OCI-LY7 (cell line): ENCODE results near the gene EFCAB7. TPM values are rescaled to one million over a fixed set of nuclear protein-coding genes. Genes with fewer than 3 reads are reported as not detected.

ENCODE experiments used
- BruUV-seq: library from RNA; stranded (reverse); fragments of 400-500 nt; replicated peaks from 2 replicates; lab custom pipeline; 2021; lab: Mats Ljungman, UMichigan
- CTCF ChIA-PET: fragments of 300-600 bp; sonication (Branson Sonifier 250); formaldehyde crosslinking; loops from one replicate; lab custom pipeline; 2022; ENCODE audit warnings: antibody characterized with exemption; ENCODE audit not compliant: unreplicated experiment; lab: Charles Lee
- POLR2A ChIA-PET: fragments of 300-600 bp; sonication (Branson Sonifier 250); formaldehyde crosslinking; loops from one replicate; lab custom pipeline; 2022; ENCODE audit warnings: antibody characterized with exemption; lab: Charles Lee
- DNase-seq: peaks from one replicate; pipeline ENCODE4 v3.0.0-alpha.2; 2015; ENCODE audit warnings: low spot score
- H2AFZ ChIP-seq: fragments of 200-600 bp; sonication (generic), shearing (Covaris generic); 2 replicates; pipeline ENCODE4 v1.6.1; 2014; ENCODE audit warnings: mild to moderate bottlenecking, antibody characterized with exemption, low read length, moderate library complexity
- H3K27ac ChIP-seq: fragments of 200-600 bp; sonication (generic); 2 replicates; pipeline ENCODE4 v1.5.1; 2014; ENCODE audit warnings: mixed run types, low read depth, mild to moderate bottlenecking, moderate library complexity, low read length, inconsistent platforms; ENCODE audit not compliant: poor library complexity, severe bottlenecking
- H3K36me3 ChIP-seq: fragments of 200-600 bp; sonication (generic); 2 replicates; pipeline ENCODE4 v1.6.1; 2014; ENCODE audit warnings: mild to moderate bottlenecking, antibody characterized with exemption, low read length, moderate library complexity, mixed read lengths; ENCODE audit not compliant: insufficient read depth
- H3K4me1 ChIP-seq: fragments of 200-600 bp; sonication (generic); 2 replicates; pipeline ENCODE4 v1.5.1; 2014; ENCODE audit warnings: mild to moderate bottlenecking, low read length; ENCODE audit not compliant: insufficient read depth, poor library complexity, severe bottlenecking
- H3K4me2 ChIP-seq: fragments of 200-600 bp; sonication (generic); 2 replicates; pipeline ENCODE4 v1.6.1; 2014; ENCODE audit warnings: mild to moderate bottlenecking, low read length
- H3K4me3 ChIP-seq: fragments of 200-600 bp; sonication (generic); 2 replicates; pipeline ENCODE4 v1.5.1; 2014; ENCODE audit warnings: mild to moderate bottlenecking, low read depth, low read length; ENCODE audit not compliant: poor library complexity, severe bottlenecking
- H3K79me2 ChIP-seq: fragments of 200-600 bp; sonication (generic); 2 replicates; pipeline ENCODE4 v1.6.1; 2016; ENCODE audit warnings: low read depth, mild to moderate bottlenecking, low read length, moderate library complexity, mixed read lengths; ENCODE audit not compliant: insufficient read depth
- H3K9me2 ChIP-seq: fragments of 200-600 bp; sonication (generic); 2 replicates; pipeline ENCODE4 v1.6.1; 2016; ENCODE audit warnings: mild to moderate bottlenecking, low read length, mixed read lengths; ENCODE audit not compliant: insufficient read depth
- H3K9me3 ChIP-seq: fragments of 200-600 bp; sonication (generic); 2 replicates; pipeline ENCODE4 v1.6.1; 2014; ENCODE audit warnings: mild to moderate bottlenecking, mixed run types, low read length, mixed read lengths
- H4K20me1 ChIP-seq: fragments of 200-600 bp; sonication (generic); 2 replicates; pipeline ENCODE4 v1.6.1; 2014; ENCODE audit warnings: mild to moderate bottlenecking, antibody characterized with exemption, low read length, moderate library complexity, mixed read lengths; ENCODE audit not compliant: insufficient read depth
- CTCF ChIP-seq: fragments of 200-600 bp; sonication (generic); conservative IDR thresholded peaks from 2 replicates; pipeline ENCODE4 v1.5.1; 2014; ENCODE audit warnings: mild to moderate bottlenecking, antibody characterized with exemption, low read length, moderate library complexity, mixed read lengths
- EZH2phosphoT487 ChIP-seq: fragments of 200-600 bp; sonication (generic); IDR thresholded peaks from 2 replicates; pipeline ENCODE4 v1.6.1; 2018; ENCODE audit warnings: low read depth, borderline replicate concordance, mild to moderate bottlenecking, mixed run types, antibody characterized with exemption, low read length, moderate library complexity, mixed read lengths
- intact Hi-C: fragments of 100-400 bp; cut with micrococcal nuclease; formaldehyde crosslinking; loops from one replicate; pipeline ENCODE4 v1.10.0; 2022; ENCODE audit not compliant: unreplicated experiment
- total RNA-seq, 2 experiments: library from RNA; depleted of rRNA in 1 of 2; stranded (reverse); fragments of >200 nt in 1 of 2; shearing (Covaris generic) in 1 of 2; gene quantifications; 2 replicates each; pipeline ENCODE4 v1.2.3, GENCODE V29; 2014 to 2022

Gene EFCAB7
- total RNA-seq, 2 experiments from 2014 or later: 10.5 to 11.8 TPM

- no peak overlapping the region for H3K27ac ChIP-seq
- H3K36me3 ChIP-seq: peaks cover 8% of the 10 kb centered on the region; the same call in 1 of the 2 replicates
- no peak overlapping the region for H3K4me2 ChIP-seq
- no peaks in the 10 kb centered on the region for H3K79me2 ChIP-seq
- TF ChIP-seq CTCF: no peak
- no peak for TF ChIP-seq EZH2phosphoT487
- H3K4me3 ChIP-seq: no peak overlapping the region
- H3K4me1 ChIP-seq: no peaks in the 10 kb centered on the region
- DNase-seq: no peak
- intact Hi-C loops: no loop called here
- H3K9me3 ChIP-seq: no peaks in the 10 kb centered on the region
- ChIA-PET CTCF (no interaction called here), POLR2A (interaction anchor here (1.8 kb wide), 1 partner anchor 32 kb away, joined by 12 read pairs; no protein-coding TSS in a partner anchor)
- H4K20me1 ChIP-seq: no peaks in the 10 kb centered on the region
- H2AFZ ChIP-seq: no peak overlapping the region
- BruUV-seq: no TSS peak
- H3K9me2 ChIP-seq: no peaks in the 10 kb centered on the region
These were observed 36.0 kb downstream of the EFCAB7 start for GRCh38 chr1:63559357-63559756.

GRCh38 chr1:63563745-63564144, 40.4 kb downstream of the EFCAB7 start:
- Histone ChIP-seq H3K9me2 (no peaks in the 10 kb centered on the region), H3K27ac (no peak overlapping the region), H3K79me2 (no peaks in the 10 kb centered on the region), H2AFZ (no peak overlapping the region), H4K20me1 (no peaks in the 10 kb centered on the region), H3K36me3 (peaks cover 13% of the 10 kb centered on the region), H3K4me2 (no peak overlapping the region), H3K4me1 (no peaks in the 10 kb centered on the region), H3K4me3 (no peak overlapping the region), H3K9me3 (no peaks in the 10 kb centered on the region)
- intact Hi-C loops: no loop called here
- BruUV-seq: no TSS peak
- CTCF ChIA-PET: interaction anchor here (0.6 kb wide), 1 partner anchor 9 kb away, joined by 3 read pairs; no protein-coding TSS in a partner anchor
- DNase-seq: no peak
- TF ChIP-seq EZH2phosphoT487 (no peak), CTCF (no peak)
- POLR2A ChIA-PET: interaction anchor here (0.5 to 0.6 kb wide), 3 partner anchors 306 to 1880 kb away, joined by 3 to 4 read pairs (median 3); no protein-coding TSS in a partner anchor

GRCh38 chr1:63569068-63569467, 45.7 kb downstream of the EFCAB7 start:
- Histone ChIP-seq H2AFZ (no peak overlapping the region), H3K4me3 (no peak overlapping the region), H3K79me2 (no peaks in the 10 kb centered on the region), H3K9me2 (no peaks in the 10 kb centered on the region), H3K9me3 (no peaks in the 10 kb centered on the region), H4K20me1 (no peaks in the 10 kb centered on the region), H3K27ac (no peak overlapping the region), H3K4me2 (no peak overlapping the region), H3K36me3 (peaks cover 8% of the 10 kb centered on the region), H3K4me1 (no peaks in the 10 kb centered on the region)
- no peak for TF ChIP-seq EZH2phosphoT487
- TF ChIP-seq CTCF: no peak
- CTCF ChIA-PET: no interaction called here
- DNase-seq: no peak
- POLR2A ChIA-PET: no interaction called here
- intact Hi-C loops: no loop called here
- BruUV-seq: no TSS peak
